Measurements from ENCODE around the gene BMPR1A.

The BMPR1A gene

DNA sequence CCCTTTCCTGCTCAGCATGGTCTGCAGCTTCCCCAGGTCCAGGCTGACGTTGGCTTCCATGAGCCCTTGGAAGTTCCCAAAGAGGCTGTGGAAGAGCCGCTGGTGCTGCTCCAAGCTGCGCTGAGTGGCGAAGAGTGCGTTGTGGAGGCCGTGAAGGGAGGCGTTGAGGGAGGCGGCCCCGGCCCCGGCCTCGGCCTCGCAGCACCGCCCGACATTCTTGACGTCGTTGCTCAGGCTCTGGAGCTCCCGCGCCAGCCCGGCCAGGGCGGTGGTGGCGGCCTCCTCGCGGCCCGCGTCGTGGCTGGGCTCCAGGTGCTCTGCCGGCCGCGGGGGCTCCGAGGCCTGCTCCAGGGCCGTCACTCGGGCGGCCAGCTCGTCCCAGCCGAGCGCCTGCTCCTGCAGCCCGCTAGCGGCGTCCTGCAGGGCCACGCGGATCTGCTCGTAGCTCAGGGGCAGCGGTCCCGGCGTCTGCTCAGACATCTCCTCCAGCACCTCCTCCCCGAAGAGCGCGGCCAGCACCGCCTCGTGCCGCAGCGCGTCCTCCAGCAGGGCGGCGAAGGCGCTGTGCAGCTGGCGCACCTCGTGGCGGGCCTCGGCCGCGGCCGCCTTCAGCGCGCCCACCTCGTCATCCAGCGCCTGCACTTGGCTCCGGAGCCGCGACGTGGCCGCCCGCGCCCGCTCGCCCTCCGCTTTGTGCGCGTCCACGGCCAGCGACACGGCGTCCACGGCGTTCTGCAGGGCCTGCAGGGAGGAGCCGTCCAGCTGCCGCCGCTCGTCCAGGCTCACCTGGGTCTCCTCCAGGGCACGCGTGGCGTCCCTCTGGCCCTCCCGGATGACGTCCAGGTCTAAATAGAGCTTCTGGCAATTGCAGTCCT, 186.3 kb downstream of the BMPR1A start:
- no peak for TF ChIP-seq EZH2phosphoT487 (IDR thresholded peaks at IDR 0.05; ENCODE audit: borderline replicate concordance)
- no peak for TF ChIP-seq CTCF (conservative IDR thresholded peaks at IDR 0.05; ENCODE audit: low read length)
- no peaks in the 10 kb centered on the region for H3K9me3 ChIP-seq (ENCODE audit: insufficient read depth, low read depth, low read length)
- H3K4me1 ChIP-seq (ENCODE audit: insufficient read depth, low read length, poor library complexity, severe bottlenecking), result peaks cover 2% of the 10 kb centered on the region
- no peaks in the 10 kb centered on the region for H3K27me3 ChIP-seq (ENCODE audit: insufficient read depth, low read length, poor library complexity, severe bottlenecking)
- H3K79me2 ChIP-seq (ENCODE audit: insufficient read depth, low read length), result no peaks in the 10 kb centered on the region
- H3K36me3 ChIP-seq (ENCODE audit: insufficient read depth, low read length), result no peaks in the 10 kb centered on the region
- no peak overlapping the region for H3K4me3 ChIP-seq (ENCODE audit: low read length, poor library complexity, severe bottlenecking)
- H4K20me1 ChIP-seq (ENCODE audit: insufficient read depth, low read length, poor library complexity, severe bottlenecking), result no peaks in the 10 kb centered on the region
- H2AFZ ChIP-seq (ENCODE audit: low read length), result no peak overlapping the region
- H3K9me2 ChIP-seq (replicated peaks; ENCODE audit: low read depth, low read length), result no peaks in the 10 kb centered on the region
- H3K9ac ChIP-seq (ENCODE audit: low read depth, low read length, poor library complexity, severe bottlenecking), result no peak overlapping the region
- H3K4me2 ChIP-seq (ENCODE audit: low read depth, low read length, poor library complexity, severe bottlenecking), result no peak overlapping the region
- H3F3A ChIP-seq (ENCODE audit: low read depth), result no peaks in the 10 kb centered on the region

DNA sequence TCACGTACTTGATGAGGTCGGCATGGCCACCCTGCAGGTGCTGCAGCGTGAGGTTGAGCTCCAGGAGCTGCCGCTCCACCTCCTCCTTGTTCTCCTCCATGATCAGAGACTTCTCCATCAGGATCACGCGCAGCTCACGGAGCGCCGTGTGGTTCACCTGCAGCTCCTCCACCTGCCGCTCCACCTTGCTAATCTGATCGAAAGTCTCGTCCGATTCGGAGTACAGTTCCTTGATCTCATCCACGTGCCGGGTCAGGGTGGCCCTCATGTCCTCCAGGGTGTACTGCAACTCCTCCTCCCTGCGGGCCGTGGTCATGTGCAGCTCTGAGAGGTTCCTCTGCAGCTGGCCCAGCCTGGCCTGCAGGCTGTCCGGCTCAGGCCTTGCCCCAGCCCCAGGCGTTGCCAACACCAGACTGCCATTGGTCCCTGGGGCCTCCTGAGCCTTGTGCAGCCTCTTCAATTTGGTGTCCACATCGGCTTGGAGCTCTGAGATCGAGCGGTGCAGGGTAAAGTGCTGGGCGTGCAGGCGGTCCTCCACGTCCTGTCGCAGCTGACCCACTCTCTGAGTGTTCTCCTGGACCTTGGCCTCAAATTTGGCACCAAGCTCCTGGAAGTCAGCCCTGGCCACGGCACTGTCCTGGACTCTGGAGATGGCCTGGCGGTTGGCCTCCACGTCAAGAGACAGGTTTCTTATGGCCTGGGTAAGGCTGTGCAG, 187.1 kb downstream of the BMPR1A start:
- no peaks in the 10 kb centered on the region for H4K20me1 ChIP-seq (ENCODE audit: insufficient read depth, low read length, poor library complexity, severe bottlenecking)
- no peak overlapping the region for H3K9ac ChIP-seq (ENCODE audit: low read depth, low read length, poor library complexity, severe bottlenecking)
- no peak for TF ChIP-seq EZH2phosphoT487 (IDR thresholded peaks at IDR 0.05; ENCODE audit: borderline replicate concordance)
- TF ChIP-seq CTCF (conservative IDR thresholded peaks at IDR 0.05; ENCODE audit: low read length), result no peak
- no peak overlapping the region for H3K4me3 ChIP-seq (ENCODE audit: low read length, poor library complexity, severe bottlenecking)
- H3K27me3 ChIP-seq (ENCODE audit: insufficient read depth, low read length, poor library complexity, severe bottlenecking), result no peaks in the 10 kb centered on the region
- H3K4me2 ChIP-seq (ENCODE audit: low read depth, low read length, poor library complexity, severe bottlenecking), result no peak overlapping the region
- no peaks in the 10 kb centered on the region for H3F3A ChIP-seq (ENCODE audit: low read depth)
- H3K36me3 ChIP-seq (ENCODE audit: insufficient read depth, low read length), result no peaks in the 10 kb centered on the region
- H3K9me2 ChIP-seq (replicated peaks; ENCODE audit: low read depth, low read length), result no peaks in the 10 kb centered on the region
- no peak overlapping the region for H2AFZ ChIP-seq (ENCODE audit: low read length)
- H3K4me1 ChIP-seq (ENCODE audit: insufficient read depth, low read length, poor library complexity, severe bottlenecking), result peaks cover 2% of the 10 kb centered on the region
- H3K79me2 ChIP-seq (ENCODE audit: insufficient read depth, low read length), result no peaks in the 10 kb centered on the region
- H3K9me3 ChIP-seq (ENCODE audit: insufficient read depth, low read depth, low read length), result no peaks in the 10 kb centered on the region

GRCh38 chr10:86944031-86944419, 187.6 kb downstream of the BMPR1A start:
- H3F3A ChIP-seq (ENCODE audit: low read depth), result no peaks in the 10 kb centered on the region
- no peaks in the 10 kb centered on the region for H3K36me3 ChIP-seq (ENCODE audit: insufficient read depth, low read length)
- no peaks in the 10 kb centered on the region for H3K79me2 ChIP-seq (ENCODE audit: insufficient read depth, low read length)
- H3K9me3 ChIP-seq (ENCODE audit: insufficient read depth, low read depth, low read length), result no peaks in the 10 kb centered on the region
- peaks cover 2% of the 10 kb centered on the region for H3K4me1 ChIP-seq (ENCODE audit: insufficient read depth, low read length, poor library complexity, severe bottlenecking)
- H3K9me2 ChIP-seq (replicated peaks; ENCODE audit: low read depth, low read length), result no peaks in the 10 kb centered on the region
- H2AFZ ChIP-seq (ENCODE audit: low read length), result no peak overlapping the region
- no peaks in the 10 kb centered on the region for H3K27me3 ChIP-seq (ENCODE audit: insufficient read depth, low read length, poor library complexity, severe bottlenecking)
- H3K4me2 ChIP-seq (ENCODE audit: low read depth, low read length, poor library complexity, severe bottlenecking), result no peak overlapping the region
- H3K4me3 ChIP-seq (ENCODE audit: low read length, poor library complexity, severe bottlenecking), result no peak overlapping the region
- TF ChIP-seq CTCF (conservative IDR thresholded peaks at IDR 0.05; ENCODE audit: low read length) (no peak), EZH2phosphoT487 (IDR thresholded peaks at IDR 0.05; ENCODE audit: borderline replicate concordance) (no peak)
- H4K20me1 ChIP-seq (ENCODE audit: insufficient read depth, low read length, poor library complexity, severe bottlenecking), result no peaks in the 10 kb centered on the region
- H3K9ac ChIP-seq (ENCODE audit: low read depth, low read length, poor library complexity, severe bottlenecking), result no peak overlapping the region

Measured in Loucy (cell line).